Measurements from ENCODE around the gene NEURL2. TPM values are rescaled to one million over a fixed set of nuclear protein-coding genes. Genes with fewer than 3 reads are reported as not detected.
A peak's percentile ranks its signal among the peaks of the same experiment; 100 is the strongest.

The NEURL2 gene
- total and polyA plus RNA-seq, 4 donors, result 1.5 to 8.3 (median 4.9) TPM

DNA sequence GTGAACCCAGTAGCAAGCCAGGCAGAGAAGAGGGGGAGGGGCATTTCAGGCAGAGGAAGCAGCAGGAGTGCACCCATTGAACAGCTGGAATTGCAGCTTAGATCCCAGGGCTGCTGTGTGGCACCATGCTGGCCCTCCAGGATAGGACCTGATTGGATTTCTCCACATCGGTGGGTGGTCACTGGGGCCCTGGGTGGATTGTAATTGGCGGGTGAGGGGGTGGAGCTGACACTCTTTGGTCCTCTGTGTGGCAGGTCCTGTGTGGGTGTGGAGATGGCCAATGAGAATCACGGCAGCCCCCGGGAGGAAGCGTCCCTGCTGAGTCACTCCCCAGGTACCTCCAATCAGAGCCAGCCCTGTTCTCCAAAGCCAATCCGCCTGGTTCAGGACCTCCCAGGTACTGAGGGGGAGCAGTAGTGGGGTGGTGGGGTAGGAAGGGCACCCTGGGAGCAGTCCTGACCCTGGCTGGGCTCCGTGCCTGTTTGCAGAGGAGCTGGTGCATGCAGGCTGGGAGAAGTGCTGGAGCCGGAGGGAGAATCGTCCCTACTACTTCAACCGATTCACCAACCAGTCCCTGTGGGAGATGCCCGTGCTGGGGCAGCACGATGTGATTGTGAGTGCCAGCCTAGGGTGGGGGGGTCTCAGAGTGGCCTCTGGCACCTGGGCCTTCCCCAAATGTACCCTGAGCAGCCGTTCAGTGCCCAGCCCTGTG is 47.9 kb upstream of the NEURL2 start:
- TF ChIP-seq, protein P1, sequence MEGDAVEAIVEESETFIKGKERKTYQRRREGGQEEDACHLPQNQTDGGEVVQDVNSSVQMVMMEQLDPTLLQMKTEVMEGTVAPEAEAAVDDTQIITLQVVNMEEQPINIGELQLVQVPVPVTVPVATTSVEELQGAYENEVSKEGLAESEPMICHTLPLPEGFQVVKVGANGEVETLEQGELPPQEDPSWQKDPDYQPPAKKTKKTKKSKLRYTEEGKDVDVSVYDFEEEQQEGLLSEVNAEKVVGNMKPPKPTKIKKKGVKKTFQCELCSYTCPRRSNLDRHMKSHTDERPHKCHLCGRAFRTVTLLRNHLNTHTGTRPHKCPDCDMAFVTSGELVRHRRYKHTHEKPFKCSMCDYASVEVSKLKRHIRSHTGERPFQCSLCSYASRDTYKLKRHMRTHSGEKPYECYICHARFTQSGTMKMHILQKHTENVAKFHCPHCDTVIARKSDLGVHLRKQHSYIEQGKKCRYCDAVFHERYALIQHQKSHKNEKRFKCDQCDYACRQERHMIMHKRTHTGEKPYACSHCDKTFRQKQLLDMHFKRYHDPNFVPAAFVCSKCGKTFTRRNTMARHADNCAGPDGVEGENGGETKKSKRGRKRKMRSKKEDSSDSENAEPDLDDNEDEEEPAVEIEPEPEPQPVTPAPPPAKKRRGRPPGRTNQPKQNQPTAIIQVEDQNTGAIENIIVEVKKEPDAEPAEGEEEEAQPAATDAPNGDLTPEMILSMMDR (IDR thresholded peaks at IDR 0.05; ENCODE audit: control extremely low read depth, extremely low read depth), result no peak
- H3K4me3 ChIP-seq, result no peak overlapping the region
- WGBS, 2 donors, result 93 to 95% methylated on average over 13 of the region's 13 CpGs

DNA sequence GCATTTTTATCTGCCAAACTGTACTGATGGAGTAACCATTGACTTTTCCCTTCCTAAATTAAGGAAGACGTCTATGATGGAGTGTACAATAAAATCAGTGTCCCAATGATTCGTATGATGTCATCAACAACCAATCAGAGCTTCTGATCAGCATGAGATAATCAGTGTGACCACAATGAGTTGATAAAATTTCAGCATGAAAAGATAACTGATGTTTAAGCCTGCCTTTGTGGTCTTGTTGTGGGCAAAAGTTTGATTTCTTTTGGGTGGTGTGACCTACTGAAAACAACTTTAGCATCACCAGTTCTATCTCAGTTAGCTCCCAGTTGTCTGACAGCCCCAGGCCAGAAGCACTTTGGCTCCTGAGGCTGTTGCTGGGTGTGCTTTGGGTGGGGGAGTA is 46.8 kb upstream of the NEURL2 start:
- Histone ChIP-seq H3K9ac (ENCODE audit: insufficient read depth in 1 of 2, low read length in 2 of 2) (no peak overlapping the region), H3K4me1 (ENCODE audit: control insufficient read depth in 5 of 5, insufficient read depth in 5 of 5, low read length in 5 of 5) (peaks cover 0 to 9% (median 2%) of the 10 kb centered on the region in 5 donors), H3K36me3 (ENCODE audit: control insufficient read depth in 4 of 4, insufficient read depth in 4 of 4, low read length in 4 of 4) (peaks cover 19 to 40% (median 39%) of the 10 kb centered on the region in 4 donors), H3K27me3 (ENCODE audit: control insufficient read depth in 3 of 3, insufficient read depth in 3 of 3, low read length in 2 of 3) (no peaks in the 10 kb centered on the region), H3K27ac (ENCODE audit: low read depth in 1 of 2, low read length in 1 of 2) (no peak overlapping the region), H3K4me3 (no peak overlapping the region), H3K9me3 (ENCODE audit: control insufficient read depth in 4 of 4, insufficient read depth in 3 of 4, low read length in 3 of 4) (no peaks in the 10 kb centered on the region)
- ATAC-seq (ENCODE audit: insufficient read depth, low FRiP score) (no peak), DNase-seq (no peak)
- TF ChIP-seq, protein P1 (IDR thresholded peaks at IDR 0.05; ENCODE audit: control extremely low read depth, extremely low read depth), result no peak
- 70% methylated on average over 2 of the region's 2 CpGs for WGBS, 2 donors

More for the DNA sequence above, 47.9 kb upstream of the NEURL2 start:
- Histone ChIP-seq H3K27me3 (ENCODE audit: control insufficient read depth in 3 of 3, insufficient read depth in 3 of 3, low read length in 2 of 3) (no peaks in the 10 kb centered on the region), H3K9ac (ENCODE audit: insufficient read depth in 1 of 2, low read length in 2 of 2) (no peak overlapping the region), H3K27ac (ENCODE audit: low read depth in 1 of 2, low read length in 1 of 2) (peak overlapping the region in 1 of 2 donors; percentile 20), H3K9me3 (ENCODE audit: control insufficient read depth in 4 of 4, insufficient read depth in 3 of 4, low read length in 3 of 4) (no peaks in the 10 kb centered on the region), H3K4me1 (ENCODE audit: control insufficient read depth in 5 of 5, insufficient read depth in 5 of 5, low read length in 5 of 5) (peaks cover 0 to 3% (median under 1%) of the 10 kb centered on the region in 5 donors), H3K36me3 (ENCODE audit: control insufficient read depth in 4 of 4, insufficient read depth in 4 of 4, low read length in 4 of 4) (peaks cover 28 to 50% (median 50%) of the 10 kb centered on the region in 4 donors)
- no peak for DNase-seq
- no peak for ATAC-seq (ENCODE audit: insufficient read depth, low FRiP score)

DNA sequence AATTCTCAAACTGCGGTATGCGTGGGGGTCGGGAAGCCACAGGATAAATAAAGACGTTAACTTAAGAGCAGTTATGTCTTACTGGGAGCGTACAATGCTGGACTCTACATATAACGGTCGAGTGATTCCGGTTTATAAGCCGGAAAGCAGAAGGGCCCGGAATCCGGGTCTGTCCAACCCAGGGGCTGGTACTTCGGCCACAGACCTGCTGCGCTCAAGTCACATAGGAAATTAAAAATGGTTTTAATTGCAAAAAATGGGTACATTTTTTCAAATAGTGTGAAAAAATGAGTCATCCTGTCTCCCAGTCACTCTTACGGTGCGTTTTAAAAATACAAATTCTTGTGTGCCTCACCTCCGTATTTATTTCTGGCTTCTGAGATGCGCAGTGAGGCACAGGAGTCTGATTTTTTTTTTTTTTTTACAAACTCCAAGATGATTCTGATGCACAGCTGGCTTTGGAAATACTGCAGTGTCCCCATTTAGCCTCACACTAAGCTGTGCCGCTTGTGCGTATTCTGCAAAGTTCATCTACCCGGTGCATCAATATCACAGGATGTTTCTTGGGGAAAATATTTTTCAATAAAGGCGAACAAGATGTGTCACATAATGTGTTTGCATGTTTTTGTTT is 44.5 kb upstream of the NEURL2 start:
- TF ChIP-seq, protein P1 (IDR thresholded peaks at IDR 0.05; ENCODE audit: control extremely low read depth, extremely low read depth), result no peak
- H3K9ac ChIP-seq (ENCODE audit: insufficient read depth in 1 of 2, low read length in 2 of 2), result peak overlapping the region; percentile 69 to 98
- peak overlapping the region; percentile 20 to 84 for H3K27ac ChIP-seq (ENCODE audit: low read depth in 1 of 2, low read length in 1 of 2)
- H3K9me3 ChIP-seq (ENCODE audit: control insufficient read depth in 4 of 4, insufficient read depth in 3 of 4, low read length in 3 of 4), result no peaks in the 10 kb centered on the region
- 9 to 12% methylated on average over 21 of the region's 21 CpGs for WGBS, 2 donors
- peaks cover 9 to 31% (median 29%) of the 10 kb centered on the region in 4 donors for H3K36me3 ChIP-seq (ENCODE audit: control insufficient read depth in 4 of 4, insufficient read depth in 4 of 4, low read length in 4 of 4)
- peak overlapping the region; percentile 22 for H3K4me3 ChIP-seq
- ATAC-seq (ENCODE audit: insufficient read depth, low FRiP score), result no peak
- no peak for DNase-seq
- peaks cover 0 to 9% (median 2%) of the 10 kb centered on the region in 5 donors for H3K4me1 ChIP-seq (ENCODE audit: control insufficient read depth in 5 of 5, insufficient read depth in 5 of 5, low read length in 5 of 5)
- H3K27me3 ChIP-seq (ENCODE audit: control insufficient read depth in 3 of 3, insufficient read depth in 3 of 3, low read length in 2 of 3), result no peaks in the 10 kb centered on the region

All from lung (tissue), 12 donors.